ENCODE data around the gene HCRTR1.

Gene HCRTR1

GRCh38 chr1:31615414-31615813 lies 2.1 kb upstream of the HCRTR1 start:
- no peak for TF ChIP-seq POLR2A (IDR thresholded peaks at IDR 0.05; ENCODE audit: low read depth, low read length)
- TF ChIP-seq POU2F2 (IDR thresholded peaks at IDR 0.05; ENCODE audit: low read depth, low read length): no peak
- TF ChIP-seq PAX5 (IDR thresholded peaks at IDR 0.05; ENCODE audit: insufficient read depth, low read length, severe bottlenecking): no peak
- TF ChIP-seq POLR2AphosphoS5 (IDR thresholded peaks at IDR 0.05; ENCODE audit: low read depth, low read length): no peak
- no peak for TF ChIP-seq SPI1 (IDR thresholded peaks at IDR 0.05; ENCODE audit: low read depth, low read length)
- TF ChIP-seq TAF1 (IDR thresholded peaks at IDR 0.05; ENCODE audit: low read depth, low read length): no peak
- FAIRE-seq (no peak), DNase-seq (ENCODE audit: insufficient read length, low spot score) (no peak)

- FAIRE-seq: peak; percentile 38
- DNase-seq (ENCODE audit: insufficient read length, low spot score): no peak
- TF ChIP-seq SPI1 (IDR thresholded peaks at IDR 0.05; ENCODE audit: low read depth, low read length) (no peak), PAX5 (IDR thresholded peaks at IDR 0.05; ENCODE audit: insufficient read depth, low read length, severe bottlenecking) (no peak), TAF1 (IDR thresholded peaks at IDR 0.05; ENCODE audit: low read depth, low read length) (no peak), POU2F2 (IDR thresholded peaks at IDR 0.05; ENCODE audit: low read depth, low read length) (no peak), POLR2AphosphoS5 (IDR thresholded peaks at IDR 0.05; ENCODE audit: low read depth, low read length) (no peak), POLR2A (IDR thresholded peaks at IDR 0.05; ENCODE audit: low read depth, low read length) (no peak)
Measured at GRCh38 chr1:31615939-31616338, 1.6 kb upstream of the HCRTR1 start.

- TF ChIP-seq POLR2A (IDR thresholded peaks at IDR 0.05; ENCODE audit: low read depth, low read length) (no peak), PAX5 (IDR thresholded peaks at IDR 0.05; ENCODE audit: insufficient read depth, low read length, severe bottlenecking) (no peak), TAF1 (IDR thresholded peaks at IDR 0.05; ENCODE audit: low read depth, low read length) (no peak), POLR2AphosphoS5 (IDR thresholded peaks at IDR 0.05; ENCODE audit: low read depth, low read length) (no peak), POU2F2 (IDR thresholded peaks at IDR 0.05; ENCODE audit: low read depth, low read length) (no peak), SPI1 (IDR thresholded peaks at IDR 0.05; ENCODE audit: low read depth, low read length) (no peak)
- DNase-seq (ENCODE audit: insufficient read length, low spot score) (peak; percentile 77), FAIRE-seq (no peak)
Measured at GRCh38 chr1:31617916-31618746, 642 bp downstream of the HCRTR1 start.

- TF ChIP-seq PAX5 (IDR thresholded peaks at IDR 0.05; ENCODE audit: insufficient read depth, low read length, severe bottlenecking) (no peak), POLR2AphosphoS5 (IDR thresholded peaks at IDR 0.05; ENCODE audit: low read depth, low read length) (no peak), SPI1 (IDR thresholded peaks at IDR 0.05; ENCODE audit: low read depth, low read length) (no peak)
- DNase-seq (ENCODE audit: insufficient read length, low spot score) (no peak), FAIRE-seq (peak; percentile 88)
Measured at GRCh38 chr1:31618916-31619846, 1.7 kb downstream of the HCRTR1 start.

GRCh38 chr1:31620631-31621497 lies 3.4 kb downstream of the HCRTR1 start:
- DNase-seq (ENCODE audit: insufficient read length, low spot score): no peak
- TF ChIP-seq SPI1 (IDR thresholded peaks at IDR 0.05; ENCODE audit: low read depth, low read length) (no peak), POU2F2 (IDR thresholded peaks at IDR 0.05; ENCODE audit: low read depth, low read length) (no peak), TAF1 (IDR thresholded peaks at IDR 0.05; ENCODE audit: low read depth, low read length) (no peak), POLR2AphosphoS5 (IDR thresholded peaks at IDR 0.05; ENCODE audit: low read depth, low read length) (no peak), POLR2A (IDR thresholded peaks at IDR 0.05; ENCODE audit: low read depth, low read length) (no peak), PAX5 (IDR thresholded peaks at IDR 0.05; ENCODE audit: insufficient read depth, low read length, severe bottlenecking) (no peak)
- FAIRE-seq: peak; percentile 13

- FAIRE-seq (no peak), DNase-seq (ENCODE audit: insufficient read length, low spot score) (no peak)
- TF ChIP-seq TAF1 (IDR thresholded peaks at IDR 0.05; ENCODE audit: low read depth, low read length) (no peak), SPI1 (IDR thresholded peaks at IDR 0.05; ENCODE audit: low read depth, low read length) (no peak), PAX5 (IDR thresholded peaks at IDR 0.05; ENCODE audit: insufficient read depth, low read length, severe bottlenecking) (no peak)
Measured at GRCh38 chr1:31621498-31621820, 4.0 kb downstream of the HCRTR1 start.

- no peak for FAIRE-seq
- TF ChIP-seq POLR2AphosphoS5 (IDR thresholded peaks at IDR 0.05; ENCODE audit: low read depth, low read length) (no peak; the same call in 1 of the 2 replicates), POU2F2 (IDR thresholded peaks at IDR 0.05; ENCODE audit: low read depth, low read length) (no peak), TAF1 (IDR thresholded peaks at IDR 0.05; ENCODE audit: low read depth, low read length) (no peak), PAX5 (IDR thresholded peaks at IDR 0.05; ENCODE audit: insufficient read depth, low read length, severe bottlenecking) (no peak), SPI1 (IDR thresholded peaks at IDR 0.05; ENCODE audit: low read depth, low read length) (no peak), POLR2A (IDR thresholded peaks at IDR 0.05; ENCODE audit: low read depth, low read length) (no peak)
- no peak for DNase-seq (ENCODE audit: insufficient read length, low spot score)
Measured at GRCh38 chr1:31621847-31622730, 4.6 kb downstream of the HCRTR1 start.

- FAIRE-seq: no peak
Measured at GRCh38 chr1:31623365-31623764, 5.9 kb downstream of the HCRTR1 start.

More at GRCh38 chr1:31623365-31623764, 5.9 kb downstream of the HCRTR1 start:
- no peak for DNase-seq (ENCODE audit: insufficient read length, low spot score)
- TF ChIP-seq TAF1 (IDR thresholded peaks at IDR 0.05; ENCODE audit: low read depth, low read length) (no peak), POU2F2 (IDR thresholded peaks at IDR 0.05; ENCODE audit: low read depth, low read length) (no peak), SPI1 (IDR thresholded peaks at IDR 0.05; ENCODE audit: low read depth, low read length) (no peak), POLR2A (IDR thresholded peaks at IDR 0.05; ENCODE audit: low read depth, low read length) (no peak), POLR2AphosphoS5 (IDR thresholded peaks at IDR 0.05; ENCODE audit: low read depth, low read length) (no peak), PAX5 (IDR thresholded peaks at IDR 0.05; ENCODE audit: insufficient read depth, low read length, severe bottlenecking) (no peak)
